ENCODE data around the gene CAMSAP2.

CAMSAP2 gene

DNA sequence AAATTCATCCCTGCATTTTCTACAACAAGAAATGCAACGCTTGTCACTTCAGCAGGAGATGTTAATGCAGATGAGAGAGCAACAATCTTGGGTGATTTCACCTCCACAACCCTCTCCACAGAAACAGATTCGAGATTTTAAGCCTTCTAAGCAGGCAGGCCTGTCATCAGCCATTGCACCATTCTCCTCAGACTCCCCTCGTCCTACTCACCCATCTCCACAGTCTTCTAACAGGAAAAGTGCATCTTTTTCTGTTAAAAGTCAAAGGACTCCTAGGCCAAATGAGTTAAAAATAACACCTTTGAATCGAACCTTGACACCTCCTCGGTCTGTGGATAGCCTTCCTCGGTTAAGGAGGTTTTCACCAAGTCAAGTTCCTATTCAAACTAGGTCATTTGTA, 110.7 kb downstream of the CAMSAP2 start:
- DNase-seq: no peak

DNA sequence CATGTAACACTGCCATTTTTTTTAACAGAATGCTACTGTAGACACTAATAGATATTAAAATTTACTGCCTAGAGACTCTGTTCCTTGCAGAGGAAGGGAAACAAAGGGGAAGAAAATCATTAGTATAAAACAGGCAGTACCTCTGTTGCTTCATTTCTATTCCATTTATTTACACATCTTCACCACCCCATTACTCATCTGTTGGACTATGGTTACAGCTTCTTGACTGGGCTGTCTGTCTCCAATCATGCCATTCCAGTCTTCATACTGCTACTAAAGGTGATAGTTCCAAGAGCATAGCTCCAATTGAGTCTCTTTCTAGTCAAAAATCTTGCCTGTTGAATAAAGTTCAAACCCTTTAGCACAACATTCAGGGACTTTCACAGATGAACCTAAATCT, 111.9 kb downstream of the CAMSAP2 start:
- no peak for DNase-seq

DNA sequence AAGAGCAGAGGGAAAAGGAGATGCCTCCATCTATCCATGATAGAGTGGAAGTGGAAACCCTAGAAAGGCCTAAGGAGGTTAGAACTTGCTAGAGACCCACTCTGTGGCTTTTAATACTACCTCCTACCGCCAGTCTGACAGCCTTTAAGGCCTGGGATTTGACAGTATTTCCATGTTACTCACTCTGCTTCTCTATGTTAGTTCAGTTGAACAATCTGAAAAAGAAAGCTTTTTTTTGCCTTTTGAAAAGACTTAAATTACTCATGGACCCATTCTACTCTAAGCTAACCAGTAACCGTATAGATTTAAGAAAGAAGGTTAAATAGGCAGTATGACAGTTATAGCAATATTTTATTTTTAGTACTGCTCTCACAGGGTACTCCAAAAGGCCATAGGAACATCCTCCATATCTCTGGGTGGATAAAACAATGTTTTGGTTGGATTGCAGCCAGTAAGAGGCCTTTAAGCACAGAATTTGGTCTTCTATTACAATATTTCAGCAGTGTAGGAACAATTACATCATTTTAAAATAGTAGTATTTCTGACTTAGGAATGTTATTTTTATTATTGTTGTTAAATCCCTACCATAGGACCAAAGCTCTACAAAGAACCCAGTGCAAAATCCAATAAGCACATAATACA, 118.1 kb downstream of the CAMSAP2 start:
- no peak for DNase-seq

DNA sequence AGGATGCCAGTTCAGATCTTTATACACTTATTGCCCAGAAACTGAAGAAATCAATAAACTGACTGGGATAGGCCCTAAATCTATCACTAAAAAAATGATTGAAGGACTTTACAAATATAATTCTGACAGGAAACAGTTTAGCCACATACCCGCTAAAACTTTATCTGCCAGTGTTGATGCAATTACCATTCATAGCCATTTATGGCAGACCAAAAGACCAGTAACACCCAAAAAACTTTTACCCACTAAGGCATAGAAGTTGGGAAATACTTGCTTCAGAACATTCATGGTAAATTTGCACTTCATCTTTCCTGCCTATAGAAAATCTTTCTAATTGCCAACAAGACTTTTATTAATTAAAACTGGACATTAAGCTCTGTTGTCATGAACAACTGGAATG, 119.1 kb downstream of the CAMSAP2 start:
- peak in 1 of 2 experiments; percentile 12 for DNase-seq

DNA sequence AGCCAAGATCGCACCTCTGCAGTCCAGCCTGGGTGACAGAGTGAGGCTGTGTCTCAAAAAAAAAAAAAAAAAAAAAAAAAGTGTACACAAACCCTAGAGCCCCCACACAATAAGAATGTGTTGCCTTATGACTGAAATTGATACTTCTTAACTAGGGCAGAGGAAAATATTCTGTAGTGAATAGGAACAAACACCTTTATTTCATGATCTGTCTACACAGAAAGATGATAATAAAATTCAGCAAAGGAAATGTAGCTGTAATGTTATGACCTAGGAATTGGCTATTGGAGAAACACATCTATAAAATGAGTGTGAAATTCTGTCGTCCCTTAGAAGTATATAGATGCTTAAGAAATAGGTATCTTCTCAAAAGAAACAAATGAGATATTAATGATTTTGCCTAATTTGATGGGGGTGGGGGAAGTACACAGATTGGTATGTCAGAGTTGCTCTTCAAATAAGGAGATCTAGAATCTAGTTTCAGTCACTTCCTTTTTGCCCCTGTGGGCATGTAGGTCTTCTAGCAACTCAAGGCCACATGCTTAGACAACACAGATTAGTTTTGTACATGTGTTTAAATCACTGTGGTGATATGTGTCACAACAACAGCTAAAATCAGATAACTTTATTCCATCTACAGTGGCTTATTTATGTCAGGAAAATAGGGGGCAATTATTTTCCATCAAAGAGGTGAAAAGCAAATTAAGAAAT, 123.4 kb downstream of the CAMSAP2 start:
- DNase-seq: no peak

DNA sequence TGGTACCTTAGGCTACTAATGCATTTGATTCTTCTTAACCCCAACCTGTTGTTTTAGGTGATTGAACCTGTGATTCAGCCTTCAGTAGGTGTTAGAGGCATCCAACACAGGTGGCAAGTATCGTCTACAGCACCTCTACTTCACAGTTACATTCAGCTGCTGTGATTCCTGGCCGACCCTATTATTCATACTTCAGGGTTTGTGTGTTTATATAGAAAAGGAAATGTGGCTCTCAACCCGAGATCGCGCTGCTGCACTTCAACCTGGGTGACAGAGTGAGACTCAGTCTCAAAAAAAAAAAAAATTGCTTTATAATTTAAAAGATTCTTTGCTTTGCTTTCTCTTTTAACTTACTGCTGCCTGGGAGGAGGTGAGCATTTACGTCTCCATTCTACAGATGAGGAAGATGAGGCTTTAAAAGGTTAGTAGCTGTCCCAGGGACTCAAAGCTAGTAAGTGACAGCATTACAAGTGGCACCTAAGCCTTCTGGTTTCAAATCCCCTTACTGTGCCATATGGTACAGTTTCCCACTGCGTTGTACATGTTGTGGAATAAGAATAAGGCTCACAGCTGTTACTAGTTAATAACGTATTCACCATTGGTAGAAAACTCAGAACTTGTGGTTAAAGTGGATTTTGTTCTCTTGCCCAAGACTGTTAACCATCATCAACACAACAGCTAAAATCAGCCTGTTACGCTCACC, 124.2 kb downstream of the CAMSAP2 start:
- DNase-seq: no peak

DNA sequence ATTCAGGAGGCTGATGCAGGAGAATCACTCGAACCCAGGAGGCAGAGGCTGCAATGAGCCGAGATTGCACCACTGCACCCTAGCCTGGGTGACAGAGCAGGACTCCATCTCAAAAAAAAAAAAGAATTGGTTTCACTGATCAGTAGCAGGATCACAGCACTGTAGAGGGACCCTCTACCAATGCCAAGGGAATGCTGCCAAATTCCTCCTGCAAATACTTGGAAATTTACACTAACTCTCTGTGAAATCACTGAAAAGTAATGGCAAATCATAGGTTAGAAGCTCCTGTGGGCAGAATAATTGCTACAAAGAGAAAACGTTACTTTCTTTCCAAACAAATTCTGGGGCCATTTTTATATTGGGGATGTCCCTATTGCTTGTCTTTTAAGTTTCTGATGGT, 127.4 kb downstream of the CAMSAP2 start:
- DNase-seq: no peak

DNA sequence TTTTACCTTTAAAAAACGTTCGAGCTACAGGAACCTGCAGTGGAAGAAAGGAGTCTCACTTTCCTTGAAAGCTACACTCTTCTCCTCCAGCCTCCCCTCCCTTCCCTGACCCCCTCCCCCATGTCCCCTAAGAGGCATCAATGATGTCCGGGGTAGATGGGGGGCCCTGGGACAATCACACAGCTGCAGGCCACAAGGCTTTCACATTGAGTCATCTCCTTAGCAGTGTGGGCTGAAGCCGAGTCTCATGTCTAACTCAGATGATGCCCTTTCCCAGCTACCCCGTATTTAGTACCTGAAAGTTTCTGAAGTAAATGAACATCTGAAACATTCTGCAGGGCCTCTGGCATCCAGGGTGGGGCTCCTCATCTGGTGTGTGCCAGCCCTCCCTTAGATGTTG, 127.8 kb downstream of the CAMSAP2 start:
- DNase-seq: no peak

DNA sequence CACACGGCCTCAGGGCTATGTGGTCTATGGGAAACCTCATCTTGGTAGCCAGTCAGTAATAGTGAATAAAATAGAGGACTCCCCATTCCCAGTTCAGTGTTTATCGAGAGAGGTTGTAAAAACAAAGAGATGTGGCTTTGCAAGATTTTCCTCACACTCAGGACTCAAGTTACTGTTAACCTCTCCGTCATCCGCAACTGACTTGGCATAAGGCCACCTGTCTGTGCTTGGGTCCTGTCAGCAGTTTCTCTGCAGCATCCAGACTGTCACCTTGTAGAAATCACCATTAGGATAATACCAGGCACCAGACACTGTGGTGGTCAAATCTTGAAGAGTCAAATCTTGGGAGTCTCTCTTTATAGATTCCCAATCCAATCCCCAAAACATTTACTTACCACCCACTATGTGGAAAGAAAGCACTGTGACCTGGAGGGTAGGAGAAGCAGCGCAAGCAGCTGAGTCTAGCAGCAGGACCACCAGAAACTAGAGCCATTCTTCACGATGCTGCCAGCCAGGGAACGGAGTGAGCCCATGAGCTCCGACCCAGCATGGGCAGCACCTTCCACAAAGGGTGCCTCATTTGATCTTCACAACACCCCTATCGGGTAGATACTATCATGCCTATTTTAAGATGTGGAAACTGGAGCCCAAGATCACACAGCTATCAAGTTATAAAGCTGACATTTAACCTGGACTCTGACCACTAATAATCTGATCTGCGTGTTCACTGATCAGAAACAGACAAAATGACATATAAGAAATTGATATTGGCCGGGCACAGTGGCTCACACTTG, 128.5 kb downstream of the CAMSAP2 start:
- DNase-seq: no peak

DNA sequence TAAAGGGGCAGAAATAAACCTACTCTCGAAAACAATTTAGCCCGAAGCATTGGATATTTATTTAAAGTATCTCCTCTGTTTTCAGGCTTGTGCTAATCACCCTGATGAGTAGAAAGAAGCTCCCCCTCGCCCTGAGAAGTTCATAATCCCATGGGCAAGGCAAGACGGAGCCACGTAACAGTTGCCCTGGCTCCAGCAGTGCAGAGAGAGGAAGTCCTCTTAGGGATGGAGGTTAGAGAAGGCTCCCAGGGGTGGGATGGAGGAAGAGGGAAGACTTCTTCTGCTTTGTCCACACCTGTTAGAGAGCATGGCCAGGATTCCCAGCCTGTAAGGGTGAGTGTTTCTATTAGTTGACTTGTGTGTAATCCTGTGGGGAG, 130.7 kb downstream of the CAMSAP2 start:
- no peak for DNase-seq

DNA sequence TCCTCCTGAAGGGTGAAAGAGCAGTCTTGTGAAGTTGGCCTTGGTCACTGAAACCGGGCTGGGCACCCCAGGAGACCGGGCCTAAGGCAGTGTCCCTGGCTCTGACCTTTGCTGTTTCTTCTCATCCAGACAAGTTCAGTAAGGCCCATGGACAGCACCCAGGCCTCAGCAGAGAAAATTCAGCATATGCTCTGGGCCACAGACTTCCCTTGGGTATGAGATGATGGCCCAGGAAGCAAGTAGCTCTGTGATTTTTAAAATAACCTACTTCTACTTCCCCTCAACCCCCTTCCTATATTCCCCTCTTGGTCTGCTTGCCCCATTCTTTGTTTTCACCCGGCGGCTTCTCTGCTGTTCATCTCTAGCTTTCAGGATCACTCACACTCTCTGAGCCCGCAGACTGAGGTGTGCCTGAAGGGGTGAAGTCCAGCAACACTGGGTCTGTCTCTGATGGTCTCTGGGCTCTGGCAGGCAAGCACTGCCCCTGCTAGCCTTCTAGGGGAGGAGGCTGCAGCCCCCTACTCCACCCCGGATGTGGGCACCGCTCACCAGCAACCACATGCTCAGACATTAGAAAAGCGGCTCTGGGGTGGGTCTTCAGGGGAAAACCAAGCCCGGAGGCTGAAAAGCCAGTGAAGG, 131.2 kb downstream of the CAMSAP2 start:
- DNase-seq: no peak

DNA sequence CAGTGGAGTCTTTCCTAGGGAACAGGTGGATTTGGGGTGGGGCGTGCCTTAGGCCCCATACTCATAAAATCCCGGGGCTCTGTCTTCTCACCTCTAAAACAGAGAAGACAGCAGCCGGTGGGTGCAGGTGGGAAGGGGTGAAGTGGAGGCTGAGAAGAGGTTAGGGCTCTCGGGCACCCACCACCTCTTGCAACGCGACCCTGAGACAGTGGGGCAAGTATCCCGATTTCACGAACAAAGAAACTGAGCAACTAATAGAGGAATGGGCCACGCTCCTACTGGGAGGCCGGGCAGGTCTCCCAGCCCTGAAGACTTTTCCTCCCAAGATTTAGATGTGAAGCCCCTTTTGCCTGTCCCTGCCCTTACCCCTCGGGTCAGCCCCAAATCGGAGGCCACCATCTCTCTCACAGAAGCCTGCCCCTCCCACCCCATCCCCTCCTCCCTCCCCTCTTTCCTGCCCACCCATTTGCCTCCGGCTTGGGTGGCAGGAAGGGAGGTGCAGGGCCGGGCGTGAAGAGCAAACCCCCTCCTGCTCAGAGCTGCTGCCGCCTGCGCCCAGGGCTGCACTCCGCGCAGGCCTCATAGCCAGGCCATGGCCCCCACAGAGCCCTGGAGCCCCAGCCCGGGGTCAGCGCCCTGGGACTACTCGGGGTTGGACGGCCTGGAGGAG, 133.9 kb downstream of the CAMSAP2 start, which contains the start of gene GPR25:
Gene GPR25 (plus strand): TSS at position 536 of the 670 bp plus-strand sequence. CDS start 57 bp downstream, at position 593.
- no peak for DNase-seq

DNA sequence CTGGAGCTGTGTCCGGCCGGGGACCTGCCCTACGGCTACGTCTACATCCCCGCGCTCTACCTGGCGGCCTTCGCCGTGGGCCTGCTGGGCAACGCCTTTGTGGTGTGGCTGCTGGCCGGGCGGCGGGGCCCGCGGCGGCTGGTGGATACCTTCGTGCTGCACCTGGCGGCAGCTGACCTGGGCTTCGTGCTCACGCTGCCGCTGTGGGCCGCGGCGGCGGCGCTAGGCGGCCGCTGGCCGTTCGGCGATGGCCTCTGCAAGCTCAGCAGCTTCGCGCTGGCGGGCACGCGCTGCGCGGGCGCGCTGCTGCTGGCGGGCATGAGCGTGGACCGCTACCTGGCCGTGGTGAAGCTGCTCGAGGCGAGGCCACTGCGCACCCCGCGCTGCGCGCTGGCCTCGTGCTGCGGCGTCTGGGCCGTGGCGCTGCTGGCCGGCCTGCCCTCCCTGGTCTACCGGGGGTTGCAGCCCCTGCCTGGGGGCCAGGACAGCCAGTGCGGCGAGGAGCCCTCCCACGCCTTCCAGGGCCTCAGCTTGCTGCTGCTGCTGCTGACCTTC, 134.5 kb downstream of the CAMSAP2 start:
- no peak for DNase-seq

DNA sequence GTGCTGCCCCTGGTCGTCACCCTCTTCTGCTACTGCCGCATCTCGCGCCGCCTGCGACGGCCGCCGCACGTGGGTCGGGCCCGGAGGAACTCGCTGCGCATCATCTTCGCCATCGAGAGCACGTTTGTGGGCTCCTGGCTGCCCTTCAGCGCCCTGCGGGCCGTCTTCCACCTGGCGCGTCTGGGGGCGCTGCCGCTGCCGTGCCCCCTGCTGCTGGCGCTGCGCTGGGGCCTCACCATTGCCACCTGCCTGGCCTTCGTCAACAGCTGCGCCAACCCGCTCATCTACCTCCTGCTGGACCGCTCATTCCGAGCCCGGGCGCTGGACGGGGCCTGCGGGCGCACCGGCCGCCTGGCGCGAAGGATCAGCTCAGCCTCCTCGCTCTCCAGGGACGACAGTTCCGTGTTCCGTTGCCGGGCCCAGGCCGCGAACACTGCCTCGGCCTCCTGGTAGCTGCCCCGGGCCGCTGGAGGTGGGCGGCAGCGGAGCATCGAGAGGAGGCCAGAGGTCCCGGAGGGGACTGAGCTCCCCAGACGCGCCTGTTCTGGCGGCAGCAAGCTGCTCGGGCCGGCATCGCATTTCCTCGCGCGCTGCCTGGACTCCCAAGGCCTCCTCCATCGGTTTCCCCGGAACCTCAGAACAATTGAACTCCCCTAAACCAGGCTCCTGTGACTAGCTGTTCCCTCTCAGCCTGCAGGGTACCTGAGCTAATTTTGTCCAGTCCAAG, 135.1 kb downstream of the CAMSAP2 start:
- DNase-seq: no peak

DNA sequence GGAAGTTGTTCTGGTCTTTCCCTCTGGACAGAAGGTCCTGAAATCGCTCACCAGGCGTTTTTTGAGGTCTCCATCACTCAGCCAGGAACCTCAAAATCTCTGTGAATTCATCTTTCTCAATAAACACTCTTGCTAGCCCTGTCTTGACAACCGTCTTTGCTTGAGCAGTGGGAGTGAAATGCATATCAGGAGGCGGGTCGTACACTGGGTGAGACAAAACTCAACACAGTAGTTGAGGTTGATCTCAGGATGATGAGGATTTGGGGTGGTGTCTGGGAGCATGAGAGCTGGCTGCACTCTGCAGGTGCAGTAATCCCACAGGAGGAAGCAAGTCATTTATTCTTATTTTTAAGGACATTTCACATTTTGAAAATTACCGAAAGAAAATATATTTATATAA, 136.0 kb downstream of the CAMSAP2 start:
- DNase-seq: no peak

DNA sequence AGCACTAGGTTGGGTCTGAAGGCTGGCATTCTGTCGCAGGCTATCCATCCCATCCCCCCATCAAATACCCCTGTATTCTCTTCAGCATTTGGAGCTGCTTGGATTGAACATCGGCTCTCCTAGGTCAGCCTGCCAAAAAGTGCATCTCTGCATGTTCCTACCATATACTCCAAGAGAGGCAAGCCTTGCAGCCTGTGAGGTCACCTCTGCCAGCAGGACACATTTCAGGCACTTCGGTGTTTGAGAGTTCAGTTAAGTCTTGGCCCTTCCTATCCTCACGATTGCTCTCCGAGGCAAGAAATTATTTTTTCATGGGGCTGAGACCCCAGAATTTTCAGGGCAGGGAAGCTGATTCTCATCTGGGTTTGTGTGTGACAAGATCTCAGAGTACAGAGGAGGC, 136.7 kb downstream of the CAMSAP2 start:
- DNase-seq: no peak

DNA sequence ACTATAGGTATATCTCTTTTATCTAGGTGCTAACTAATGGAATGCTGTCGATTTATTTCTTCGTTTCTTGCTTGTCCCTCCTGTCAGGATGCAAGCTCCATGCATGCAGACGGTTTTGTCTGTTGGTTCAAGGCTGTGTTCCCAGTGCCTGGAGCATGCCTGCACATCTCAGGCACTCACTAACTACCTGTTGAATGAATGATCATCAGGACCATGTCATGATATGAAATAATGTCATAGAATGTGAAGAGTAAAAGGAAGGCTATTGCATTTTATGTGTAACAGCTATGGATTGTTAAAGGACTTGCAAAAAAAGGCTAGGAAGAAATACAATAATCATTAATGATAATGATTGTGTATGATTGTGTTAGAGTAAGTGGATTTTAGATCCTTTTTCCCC, 138.3 kb downstream of the CAMSAP2 start:
- no peak for DNase-seq

DNA sequence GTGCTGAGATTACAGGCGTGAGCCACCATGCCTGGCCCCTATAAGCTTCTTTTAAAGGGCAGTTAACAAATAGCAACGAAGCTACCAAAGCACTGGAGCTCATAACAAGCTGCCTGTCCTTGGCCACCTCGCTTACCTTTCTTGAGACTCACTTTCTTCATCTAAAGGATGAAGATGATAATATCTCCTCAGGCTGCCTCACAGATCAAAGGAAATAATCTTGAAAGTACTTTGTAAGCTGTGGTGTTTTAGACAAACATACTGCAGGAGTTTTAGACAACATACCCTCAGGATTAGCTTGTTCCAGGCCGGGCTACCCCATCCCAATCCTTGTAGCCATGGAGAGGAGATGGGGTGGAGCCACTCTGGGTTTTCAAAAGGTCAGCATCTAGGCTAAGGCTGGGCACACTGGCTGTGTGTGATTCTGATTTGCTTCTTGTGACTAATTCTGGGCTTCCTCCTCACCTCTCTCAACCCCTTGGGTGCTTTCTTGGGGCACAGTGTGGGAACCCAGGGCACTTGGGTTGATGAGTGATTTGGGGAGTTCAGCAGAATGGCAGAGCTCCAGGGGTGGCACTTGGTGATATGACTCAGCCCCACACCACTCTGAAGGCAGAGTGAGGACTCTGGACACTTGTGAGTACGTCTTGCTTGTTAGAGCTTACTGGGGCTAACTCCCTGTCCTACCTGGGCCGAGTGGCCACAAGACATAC, 139.3 kb downstream of the CAMSAP2 start:
- no peak for DNase-seq

DNA sequence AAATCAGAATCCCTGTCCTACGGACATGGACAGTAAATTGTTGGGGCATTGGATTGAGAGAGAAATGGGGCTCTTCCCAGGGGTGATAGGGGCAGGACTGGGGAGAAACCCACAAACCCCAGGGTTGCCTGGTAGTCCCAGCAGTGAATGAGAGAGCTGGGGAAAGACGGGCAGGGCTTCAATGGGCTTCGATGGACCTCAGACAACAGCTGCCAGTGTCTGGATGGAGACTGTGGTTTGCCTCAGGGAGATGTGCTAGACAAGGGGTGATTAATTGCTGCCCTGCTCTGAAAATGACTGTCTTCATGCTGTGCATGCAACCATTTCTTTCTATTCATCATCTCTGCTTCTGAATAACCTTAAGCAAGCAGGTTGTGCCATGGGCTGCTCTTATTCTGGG, 141.5 kb downstream of the CAMSAP2 start:
- no peak for DNase-seq

DNA sequence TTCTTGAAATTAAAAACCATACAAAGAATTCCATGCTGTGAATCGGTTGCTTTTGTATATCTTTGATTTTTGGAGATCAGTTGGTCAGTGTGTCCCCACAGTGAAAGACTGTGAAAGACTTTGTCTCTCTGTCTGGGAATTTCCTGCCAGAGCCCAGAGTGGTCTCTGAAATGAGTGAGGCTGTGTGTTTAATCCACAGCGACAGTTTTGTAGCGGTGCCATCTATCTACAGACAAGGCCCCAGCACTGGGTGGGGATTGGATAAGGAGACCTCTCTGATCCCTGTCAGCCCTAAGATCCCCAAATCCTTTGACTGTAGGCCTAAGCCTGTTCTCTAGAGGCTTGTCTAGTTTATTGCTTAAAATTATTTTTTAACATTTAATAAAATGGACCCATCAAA, 144.4 kb downstream of the CAMSAP2 start:
- DNase-seq: no peak

All from Kasumi-1 (cell line).